ENCODE results near the gene TMEM98.
"Not testable (repeated sequence)": the region's sequence is repeated elsewhere in the genome, so short reads cannot be mapped to it uniquely, and the experiment has no call there.

TMEM98 gene

DNA sequence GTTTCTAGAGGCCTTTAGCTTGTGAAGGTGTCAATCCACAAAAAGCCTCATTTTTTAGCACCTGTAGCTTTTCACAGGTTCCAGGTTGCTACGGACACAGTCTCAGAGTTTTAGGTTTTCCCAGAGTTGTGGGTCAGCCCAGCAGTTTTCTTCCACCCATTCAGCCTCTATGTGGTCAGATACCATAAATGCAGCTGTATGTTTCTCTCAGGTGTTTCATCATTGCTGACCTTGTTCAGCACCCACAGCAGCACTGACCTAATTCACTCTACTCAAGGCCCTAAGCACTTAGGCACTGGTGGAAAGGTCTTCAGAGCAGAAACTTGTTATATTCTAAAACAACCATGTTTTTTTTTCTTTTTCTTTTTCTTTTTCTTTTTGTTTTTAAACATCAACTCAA is 48.7 kb downstream of the TMEM98 start:
- no peak for DNase-seq (ENCODE audit: low spot score)
- TF ChIP-seq, protein P1, sequence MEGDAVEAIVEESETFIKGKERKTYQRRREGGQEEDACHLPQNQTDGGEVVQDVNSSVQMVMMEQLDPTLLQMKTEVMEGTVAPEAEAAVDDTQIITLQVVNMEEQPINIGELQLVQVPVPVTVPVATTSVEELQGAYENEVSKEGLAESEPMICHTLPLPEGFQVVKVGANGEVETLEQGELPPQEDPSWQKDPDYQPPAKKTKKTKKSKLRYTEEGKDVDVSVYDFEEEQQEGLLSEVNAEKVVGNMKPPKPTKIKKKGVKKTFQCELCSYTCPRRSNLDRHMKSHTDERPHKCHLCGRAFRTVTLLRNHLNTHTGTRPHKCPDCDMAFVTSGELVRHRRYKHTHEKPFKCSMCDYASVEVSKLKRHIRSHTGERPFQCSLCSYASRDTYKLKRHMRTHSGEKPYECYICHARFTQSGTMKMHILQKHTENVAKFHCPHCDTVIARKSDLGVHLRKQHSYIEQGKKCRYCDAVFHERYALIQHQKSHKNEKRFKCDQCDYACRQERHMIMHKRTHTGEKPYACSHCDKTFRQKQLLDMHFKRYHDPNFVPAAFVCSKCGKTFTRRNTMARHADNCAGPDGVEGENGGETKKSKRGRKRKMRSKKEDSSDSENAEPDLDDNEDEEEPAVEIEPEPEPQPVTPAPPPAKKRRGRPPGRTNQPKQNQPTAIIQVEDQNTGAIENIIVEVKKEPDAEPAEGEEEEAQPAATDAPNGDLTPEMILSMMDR (conservative IDR thresholded peaks at IDR 0.05; ENCODE audit: low read depth) = no peak
- POLR2A ChIA-PET (ENCODE audit: low non-redundant PET) = interaction anchor here (0.6 kb wide), 1 partner anchor 70 kb away, joined by 3 read pairs; no protein-coding TSS in a partner anchor
- no peak overlapping the region for H3K27ac ChIP-seq
- CTCF ChIA-PET = interaction anchor here (0.6 to 0.7 kb wide), 2 partner anchors 16 to 20 kb away, joined by 4 to 7 read pairs; no protein-coding TSS in a partner anchor

DNA sequence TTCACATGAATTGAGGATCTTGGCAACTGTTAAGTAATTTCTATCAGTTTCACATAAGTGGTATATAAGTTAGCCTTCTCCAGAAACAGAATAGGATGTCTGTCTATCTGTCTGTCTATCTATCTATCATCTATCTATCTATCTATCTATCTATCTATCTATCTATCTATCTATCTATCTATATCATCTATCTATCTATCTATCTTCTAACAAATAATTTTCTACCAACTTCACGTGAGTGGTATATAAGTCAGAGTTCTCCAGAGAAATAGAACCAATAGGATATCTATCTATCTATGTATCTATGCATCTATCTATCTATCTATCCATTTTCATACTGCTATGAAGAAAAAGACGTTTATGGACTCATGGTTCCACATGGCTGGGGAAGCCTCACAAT is 52.3 kb downstream of the TMEM98 start:
- TF ChIP-seq, protein P1 (conservative IDR thresholded peaks at IDR 0.05; ENCODE audit: low read depth) = no peak
- DNase-seq (ENCODE audit: low spot score) = no peak

DNA sequence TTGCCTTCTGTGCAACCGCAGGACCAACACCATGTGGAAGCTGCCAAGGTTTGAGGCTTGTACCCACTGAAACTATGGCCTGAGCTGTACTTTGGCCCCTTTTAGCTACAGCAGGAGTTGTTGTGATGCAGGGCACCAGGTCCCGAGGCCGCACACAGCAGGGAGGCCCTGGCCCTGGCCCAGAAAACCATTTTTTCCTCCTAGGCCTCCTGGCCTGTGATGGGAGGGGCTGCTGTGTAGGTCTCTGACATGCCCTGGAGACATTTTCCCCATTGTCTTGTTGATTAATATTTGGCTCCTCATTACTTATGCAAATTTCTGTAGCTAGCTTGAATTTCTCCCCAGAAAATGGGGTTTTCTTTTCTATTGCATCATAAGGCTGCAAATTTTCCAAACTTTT is 53.7 kb downstream of the TMEM98 start:
- CTCF ChIA-PET; POLR2A ChIA-PET (ENCODE audit: low non-redundant PET); H3K27ac ChIP-seq; DNase-seq (ENCODE audit: low spot score): not testable (repeated sequence)

More for the DNA sequence above, 52.3 kb downstream of the TMEM98 start:
- CTCF ChIA-PET = no interaction called here
- H3K27ac ChIP-seq = no peak overlapping the region
- POLR2A ChIA-PET (ENCODE audit: low non-redundant PET) = no interaction called here

DNA sequence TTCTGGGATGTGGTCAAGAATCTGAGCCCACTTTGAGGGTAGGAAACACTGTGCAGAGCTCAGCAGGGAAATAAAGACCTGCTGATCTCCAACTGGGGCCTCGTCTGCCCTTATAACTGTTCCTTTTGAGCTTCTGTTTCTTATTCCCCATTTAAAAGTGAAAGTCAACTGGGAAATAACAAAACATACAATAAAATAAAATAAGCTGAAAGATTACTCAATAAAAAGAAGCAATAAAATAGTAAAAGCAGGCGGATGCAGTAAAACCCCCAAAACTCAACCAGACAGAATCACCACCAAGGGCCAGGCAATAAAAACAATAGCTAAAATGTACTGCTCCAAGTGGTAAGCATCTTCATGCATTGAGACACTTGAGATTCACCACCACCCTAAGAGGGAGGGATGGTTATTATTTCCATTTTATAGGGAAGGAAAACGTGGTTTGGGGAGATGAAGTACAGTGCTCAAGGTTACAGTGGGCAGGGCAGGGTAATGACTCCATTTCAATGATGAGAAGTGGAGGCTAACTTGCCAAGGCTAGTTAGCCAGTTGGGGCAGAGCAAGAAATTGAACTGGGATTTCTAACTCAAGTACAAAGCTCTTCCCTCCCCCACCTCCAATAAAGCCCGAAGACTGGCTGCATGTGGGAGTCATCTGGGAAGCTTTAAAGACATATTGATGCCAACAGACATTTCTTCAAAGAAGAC is 57.2 kb downstream of the TMEM98 start:
- ChIA-PET POLR2A (ENCODE audit: low non-redundant PET) (no interaction called here), CTCF (interaction anchor here (0.6 to 1.0 kb wide), 3 partner anchors 13 to 1660 kb away, joined by 3 to 5 read pairs (median 5); no protein-coding TSS in a partner anchor)
- DNase-seq (ENCODE audit: low spot score) = no peak
- no peak overlapping the region for H3K27ac ChIP-seq
- TF ChIP-seq, protein P1 (conservative IDR thresholded peaks at IDR 0.05; ENCODE audit: low read depth) = no peak

DNA sequence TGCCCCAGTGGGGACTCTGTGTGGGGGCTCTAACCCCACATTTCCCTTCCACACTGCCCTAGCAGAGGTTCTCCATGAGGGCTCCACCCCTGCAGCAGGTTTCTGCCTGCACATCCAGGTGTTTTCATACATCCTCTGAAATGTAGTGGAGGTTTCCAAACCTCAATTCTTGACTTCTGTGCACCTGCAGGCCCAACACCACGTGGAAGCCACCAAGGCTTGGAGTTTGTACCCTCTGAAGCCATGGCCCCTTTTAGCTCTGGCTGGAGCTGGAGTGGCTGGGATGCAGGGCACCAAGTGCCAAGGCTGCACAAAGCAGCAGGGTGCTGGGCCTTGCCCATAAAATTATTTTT is 59.5 kb downstream of the TMEM98 start:
- not testable (repeated sequence) for H3K27ac ChIP-seq
- CTCF ChIA-PET = interaction anchor here (0.7 kb wide), 1 partner anchor 204 kb away, joined by 3 read pairs; no protein-coding TSS in a partner anchor

DNA sequence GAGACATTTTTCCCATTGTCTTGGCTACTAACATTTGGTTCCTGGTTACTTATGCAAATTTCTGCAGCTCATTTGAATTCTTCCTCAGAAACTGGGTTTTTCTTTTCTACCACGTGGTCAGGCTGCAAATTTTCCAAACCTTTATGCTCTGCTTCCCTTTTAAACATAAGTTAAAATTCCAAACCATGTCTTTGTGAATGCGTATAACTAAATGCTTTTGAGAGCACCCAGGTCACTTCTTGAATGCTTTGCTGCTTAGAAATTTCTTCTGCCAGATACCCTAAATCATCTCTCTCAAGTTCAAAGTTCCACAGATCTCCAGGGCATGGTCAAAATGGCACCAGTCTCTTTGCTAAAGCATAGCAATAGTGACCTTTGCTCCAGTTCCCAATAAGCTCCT is 59.9 kb downstream of the TMEM98 start:
- H3K27ac ChIP-seq; DNase-seq (ENCODE audit: low spot score); POLR2A ChIA-PET (ENCODE audit: low non-redundant PET): not testable (repeated sequence)
- CTCF ChIA-PET = interaction anchor here (0.7 kb wide), 1 partner anchor 205 kb away, joined by 3 read pairs; no protein-coding TSS in a partner anchor

More for the DNA sequence above, 59.5 kb downstream of the TMEM98 start:
- POLR2A ChIA-PET (ENCODE audit: low non-redundant PET); DNase-seq (ENCODE audit: low spot score): not testable (repeated sequence)

DNA sequence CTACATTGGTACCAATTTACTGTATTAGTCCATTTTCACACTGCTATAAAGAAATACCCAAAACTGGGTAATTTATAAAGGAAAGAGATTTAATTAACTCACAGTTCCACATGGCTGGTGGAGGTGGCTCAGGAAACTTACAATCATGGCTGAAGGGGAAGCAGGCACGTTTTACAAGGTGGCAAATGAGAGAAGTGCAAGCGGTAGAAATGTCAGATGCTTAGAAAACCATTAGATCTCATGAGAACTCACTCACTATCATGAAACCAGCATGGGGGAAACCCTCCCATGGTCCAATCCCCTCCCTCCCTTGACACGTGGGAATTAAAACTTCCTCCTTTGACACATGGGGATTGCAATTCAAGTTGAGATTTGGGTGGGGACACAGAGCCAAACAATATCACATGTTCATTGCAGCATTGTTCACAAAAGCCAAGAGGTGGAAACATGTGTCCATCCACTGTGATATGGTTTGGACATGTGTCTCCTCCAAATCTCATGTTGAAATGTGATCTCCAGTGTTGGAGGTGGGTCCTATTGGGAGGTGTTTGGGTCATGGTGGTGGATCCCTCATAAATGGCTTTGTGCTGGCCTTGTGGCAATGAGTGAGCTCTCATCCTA is 60.6 kb downstream of the TMEM98 start:
- ChIA-PET POLR2A (ENCODE audit: low non-redundant PET) (no interaction called here), CTCF (no interaction called here)
- TF ChIP-seq, protein P1 (conservative IDR thresholded peaks at IDR 0.05; ENCODE audit: low read depth) = no peak
- no peak overlapping the region for H3K27ac ChIP-seq
- no peak for DNase-seq (ENCODE audit: low spot score)

DNA sequence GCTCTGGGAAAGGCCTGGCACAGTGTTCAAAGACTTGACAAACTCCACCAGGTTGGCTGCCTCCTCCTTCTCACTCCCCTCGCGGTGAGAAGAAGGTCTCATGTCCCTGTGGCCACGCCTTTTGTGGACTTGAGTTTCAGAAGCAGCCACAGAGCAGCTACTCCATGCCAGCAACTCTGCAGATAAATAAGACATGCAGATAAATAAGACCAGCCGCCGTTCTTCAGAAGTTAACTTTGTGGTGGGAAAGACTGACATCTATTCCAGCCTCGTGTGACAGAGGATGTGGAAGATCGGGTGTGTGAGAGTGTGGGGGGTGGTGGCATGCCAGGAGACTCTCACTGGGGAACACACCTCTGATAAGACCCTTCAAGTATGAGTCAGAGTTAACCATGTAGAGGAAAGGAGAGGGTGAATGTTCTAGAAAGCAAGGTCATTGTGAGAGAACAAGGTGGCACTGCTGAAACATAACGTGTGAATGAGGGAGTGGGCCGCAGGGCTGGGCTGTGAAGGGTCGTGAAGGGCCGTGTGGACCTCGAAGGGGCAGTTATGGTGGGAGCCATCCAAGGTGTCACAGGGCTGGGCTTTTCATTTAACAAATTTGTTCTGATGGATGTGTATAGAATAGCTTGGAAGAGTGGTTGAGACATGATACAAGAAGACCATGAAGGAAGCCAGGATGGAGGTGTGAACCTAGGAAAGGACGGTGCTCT is 64.5 kb downstream of the TMEM98 start:
- POLR2A ChIA-PET (ENCODE audit: low non-redundant PET) = no interaction called here
- CTCF ChIA-PET = interaction anchor here (0.5 kb wide), 1 partner anchor 16 kb away, joined by 7 read pairs; no protein-coding TSS in a partner anchor
- DNase-seq (ENCODE audit: low spot score) = no peak
- TF ChIP-seq, protein P1 (conservative IDR thresholded peaks at IDR 0.05; ENCODE audit: low read depth) = no peak
- H3K27ac ChIP-seq = no peak overlapping the region

Measured in RWPE1 (cell line).